Osteoblast (primary cell): ENCODE data around the gene CCDC191. TPM values are rescaled to one million over a fixed set of nuclear protein-coding genes. Genes with fewer than 3 reads are reported as not detected.

Experiments
- DNase-seq: peaks from one replicate; pipeline ENCODE4 v3.0.0; 2011; ENCODE audit warnings: low spot score, mixed read lengths; ENCODE audit not compliant: insufficient read length; ENCODE audit errors: missing footprints
- H2AFZ ChIP-seq: 2 replicates; pipeline ENCODE4 v1.6.0; 2011; ENCODE audit warnings: mild to moderate bottlenecking, low read length
- H3K27ac ChIP-seq: 2 replicates; pipeline ENCODE4 v1.5.1; 2011; ENCODE audit warnings: mild to moderate bottlenecking, low read depth, low read length, moderate library complexity
- H3K27me3 ChIP-seq: 2 replicates; pipeline ENCODE4 v1.6.0; 2012; ENCODE audit warnings: mild to moderate bottlenecking, control low read depth, inconsistent platforms, low read length, moderate library complexity; ENCODE audit not compliant: insufficient read depth
- H3K36me3 ChIP-seq: 2 replicates; pipeline ENCODE4 v1.5.1; 2011; ENCODE audit warnings: mild to moderate bottlenecking, low read length, control low read depth, moderate library complexity; ENCODE audit not compliant: insufficient read depth
- H3K4me1 ChIP-seq: 2 replicates; pipeline ENCODE4 v1.5.1; 2011; ENCODE audit warnings: mild to moderate bottlenecking, low read length, control low read depth, moderate library complexity; ENCODE audit not compliant: insufficient read depth
- H3K4me2 ChIP-seq: 2 replicates; pipeline ENCODE4 v1.6.0; 2011; ENCODE audit warnings: mild to moderate bottlenecking, low read length; ENCODE audit not compliant: insufficient read depth
- H3K4me3 ChIP-seq: fragments of 200-600 bp; sonication (generic); 3 replicates; pipeline ENCODE4 v1.5.1; 2012; ENCODE audit warnings: mild to moderate bottlenecking, low read length, inconsistent platforms; ENCODE audit not compliant: insufficient read depth
- H3K79me2 ChIP-seq: 2 replicates; pipeline ENCODE4 v1.6.0; 2012; ENCODE audit warnings: mild to moderate bottlenecking, low read length, control low read depth, inconsistent platforms; ENCODE audit not compliant: insufficient read depth
- H3K9me3 ChIP-seq: 2 replicates; pipeline ENCODE4 v1.5.1; 2011; ENCODE audit warnings: low read depth, low read length, control low read depth
- H4K20me1 ChIP-seq: 2 replicates; pipeline ENCODE4 v1.6.0; 2012; ENCODE audit warnings: mild to moderate bottlenecking, low read length, control low read depth; ENCODE audit not compliant: insufficient read depth
- CTCF ChIP-seq: IDR thresholded peaks from 2 replicates; pipeline ENCODE4 v1.5.1; 2011; ENCODE audit warnings: mild to moderate bottlenecking, low read depth, low read length, moderate library complexity; ENCODE audit errors: extremely low read depth
- total RNA-seq: library from RNA; depleted of rRNA; stranded (reverse); fragments of >200 nt; gene quantifications from 2 replicates; pipeline ENCODE4 v1.2.3, GENCODE V29; 2012

Gene CCDC191
- total RNA-seq, 1 donor, result 4.0 TPM

DNA sequence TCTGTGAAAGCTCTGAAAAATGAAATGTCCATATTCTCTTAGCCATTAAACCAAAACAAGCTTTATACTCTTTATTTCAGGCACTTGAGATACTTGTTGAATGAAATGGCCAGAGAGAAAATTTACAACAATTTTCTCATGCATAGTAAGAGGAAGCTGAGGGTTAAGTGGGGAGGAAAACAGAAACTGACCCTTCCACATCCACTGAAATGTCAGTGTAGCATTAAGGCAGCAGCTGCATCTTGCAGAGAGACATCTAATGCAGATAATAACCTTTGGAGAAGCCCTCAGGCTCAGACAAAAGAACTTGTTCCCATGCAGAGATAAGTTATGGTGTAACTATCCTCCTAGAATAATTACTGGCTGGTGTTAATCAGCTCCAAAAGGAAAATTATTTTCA is 74.5 kb downstream of the CCDC191 start:
- Histone ChIP-seq H3K4me1 (no peaks in the 10 kb centered on the region), H3K4me3 (no peak overlapping the region), H3K79me2 (no peaks in the 10 kb centered on the region), H3K27ac (no peak overlapping the region), H3K9me3 (no peaks in the 10 kb centered on the region), H3K27me3 (no peaks in the 10 kb centered on the region), H3K4me2 (no peak overlapping the region), H2AFZ (no peak overlapping the region), H4K20me1 (no peaks in the 10 kb centered on the region), H3K36me3 (no peaks in the 10 kb centered on the region)
- DNase-seq, result no peak
- no peak for TF ChIP-seq CTCF

DNA sequence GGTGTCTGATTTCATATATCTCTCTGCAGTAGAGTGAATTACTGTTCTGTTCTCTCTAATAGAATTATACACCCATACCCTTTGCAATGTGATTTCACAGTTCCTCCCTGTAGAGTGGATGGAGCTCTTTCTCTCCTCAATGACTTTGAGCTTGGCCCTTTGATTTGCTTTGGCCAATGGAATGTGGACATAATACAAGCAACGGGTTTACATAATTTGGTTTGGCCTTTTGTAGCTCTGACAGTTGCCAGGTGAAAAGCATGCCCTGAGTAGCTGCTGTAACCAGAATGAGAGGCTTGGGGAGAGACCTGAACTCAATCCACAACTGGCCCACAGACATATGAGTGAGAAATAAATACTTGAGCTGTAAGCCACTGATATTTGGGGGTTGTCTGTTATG is 76.4 kb downstream of the CCDC191 start:
- Histone ChIP-seq H3K4me3 (no peak overlapping the region), H3K27me3 (no peaks in the 10 kb centered on the region), H3K4me1 (no peaks in the 10 kb centered on the region), H3K9me3 (no peaks in the 10 kb centered on the region), H2AFZ (no peak overlapping the region), H3K4me2 (no peak overlapping the region), H3K36me3 (no peaks in the 10 kb centered on the region), H3K79me2 (no peaks in the 10 kb centered on the region), H3K27ac (no peak overlapping the region), H4K20me1 (no peaks in the 10 kb centered on the region)
- no peak for TF ChIP-seq CTCF
- no peak for DNase-seq

GRCh38 chr3:113977822-113978221 is 78.5 kb downstream of the CCDC191 start:
- Histone ChIP-seq H2AFZ (no peak overlapping the region), H3K4me2 (no peak overlapping the region), H4K20me1 (no peaks in the 10 kb centered on the region), H3K27ac (no peak overlapping the region), H3K27me3 (no peaks in the 10 kb centered on the region), H3K4me1 (no peaks in the 10 kb centered on the region), H3K36me3 (no peaks in the 10 kb centered on the region), H3K9me3 (peaks cover 3% of the 10 kb centered on the region), H3K79me2 (no peaks in the 10 kb centered on the region), H3K4me3 (no peak overlapping the region)
- no peak for DNase-seq
- no peak for TF ChIP-seq CTCF

DNA sequence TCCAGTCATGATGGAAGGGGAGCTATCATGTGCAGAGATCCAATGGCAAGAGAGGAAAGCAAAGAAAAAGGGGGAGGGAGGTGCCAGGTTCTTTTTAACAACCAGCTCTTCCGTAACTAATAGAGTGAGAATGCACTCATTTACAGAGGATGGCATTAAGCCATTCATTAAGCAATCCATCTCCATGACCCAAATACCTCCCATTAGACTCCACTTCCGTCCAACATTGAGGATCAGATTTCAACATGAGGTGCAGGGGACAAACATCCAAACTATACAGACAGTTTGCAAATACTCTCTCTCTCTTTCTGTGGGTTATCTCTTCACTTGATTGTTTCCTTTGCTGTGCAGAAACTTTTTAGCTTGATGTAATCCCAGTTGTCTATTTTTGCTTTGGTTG is 87.3 kb downstream of the CCDC191 start:
- Histone ChIP-seq H3K4me3 (no peak overlapping the region), H3K27ac (no peak overlapping the region), H3K4me2 (no peak overlapping the region), H3K79me2 (no peaks in the 10 kb centered on the region), H3K36me3 (no peaks in the 10 kb centered on the region), H3K27me3 (no peaks in the 10 kb centered on the region), H4K20me1 (no peaks in the 10 kb centered on the region), H3K9me3 (peaks cover 3% of the 10 kb centered on the region), H2AFZ (no peak overlapping the region), H3K4me1 (no peaks in the 10 kb centered on the region)
- no peak for DNase-seq
- TF ChIP-seq CTCF, result no peak
